Subcutaneous adipose tissue (tissue), 4 donors: ENCODE measurements around the gene DQX1. TPM values are rescaled to one million over a fixed set of nuclear protein-coding genes. Genes with fewer than 3 reads are reported as not detected.

Experiments used
- total RNA-seq, 4 donors: library from RNA; depleted of rRNA; stranded (reverse); fragments of >200 nt; gene quantifications; one replicate each; pipeline ENCODE4 v1.1.0, GENCODE V29; 2016
- TF ChIP-seq, protein P1 (sequence below): fragments of 450-650 bp; IDR thresholded peaks from one replicate; pipeline ENCODE4 v1.5.1; 2016; ENCODE audit warnings: low read depth, mild to moderate bottlenecking, control low read depth, antibody characterized with exemption, moderate library complexity

The DQX1 gene
- total RNA-seq, 4 donors from 2014 or later = not detected

DNA sequence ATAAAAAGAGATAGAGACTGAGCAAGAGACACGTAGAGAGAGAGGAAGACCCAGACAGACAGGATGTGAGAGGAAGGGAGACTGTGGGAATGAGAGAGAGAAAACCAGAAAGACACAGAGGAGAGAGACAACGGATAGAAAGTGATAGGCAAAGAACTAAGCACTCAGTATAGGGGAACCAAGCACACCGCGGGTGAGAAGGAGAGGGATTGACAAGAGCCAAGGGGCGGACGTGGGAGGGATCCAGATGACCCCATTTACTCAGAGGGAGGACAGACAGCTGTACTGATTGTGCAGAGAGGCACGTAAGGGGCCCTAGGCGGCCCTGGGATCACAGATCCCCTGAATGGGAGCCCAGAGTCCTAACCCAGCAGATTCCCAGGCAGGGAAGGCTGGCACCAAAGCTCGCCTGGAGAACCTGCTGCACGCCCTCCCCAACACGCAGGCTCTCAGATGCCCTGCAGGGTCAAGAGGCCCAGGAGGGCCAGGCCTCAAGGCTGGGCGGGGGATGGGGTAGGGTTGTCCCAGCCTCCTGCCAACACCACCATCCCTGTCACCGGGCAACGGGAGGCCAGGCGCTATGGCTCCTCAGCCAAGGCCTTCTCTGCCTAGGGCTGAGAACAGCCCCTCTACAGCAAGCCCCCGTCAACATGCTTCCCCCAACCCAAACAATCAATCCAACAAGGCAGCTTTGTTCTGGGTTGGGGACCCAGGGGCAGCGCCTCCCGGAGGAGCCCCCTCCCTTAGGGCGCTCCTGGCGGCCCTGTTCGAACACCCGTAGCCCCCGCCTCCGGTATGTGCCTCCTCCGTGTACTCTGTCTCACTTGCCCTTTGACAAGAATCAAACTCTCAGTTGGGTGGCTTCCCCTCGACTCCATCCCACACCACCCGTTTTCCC, 27.1 kb upstream of the DQX1 start:
- TF ChIP-seq, protein P1, sequence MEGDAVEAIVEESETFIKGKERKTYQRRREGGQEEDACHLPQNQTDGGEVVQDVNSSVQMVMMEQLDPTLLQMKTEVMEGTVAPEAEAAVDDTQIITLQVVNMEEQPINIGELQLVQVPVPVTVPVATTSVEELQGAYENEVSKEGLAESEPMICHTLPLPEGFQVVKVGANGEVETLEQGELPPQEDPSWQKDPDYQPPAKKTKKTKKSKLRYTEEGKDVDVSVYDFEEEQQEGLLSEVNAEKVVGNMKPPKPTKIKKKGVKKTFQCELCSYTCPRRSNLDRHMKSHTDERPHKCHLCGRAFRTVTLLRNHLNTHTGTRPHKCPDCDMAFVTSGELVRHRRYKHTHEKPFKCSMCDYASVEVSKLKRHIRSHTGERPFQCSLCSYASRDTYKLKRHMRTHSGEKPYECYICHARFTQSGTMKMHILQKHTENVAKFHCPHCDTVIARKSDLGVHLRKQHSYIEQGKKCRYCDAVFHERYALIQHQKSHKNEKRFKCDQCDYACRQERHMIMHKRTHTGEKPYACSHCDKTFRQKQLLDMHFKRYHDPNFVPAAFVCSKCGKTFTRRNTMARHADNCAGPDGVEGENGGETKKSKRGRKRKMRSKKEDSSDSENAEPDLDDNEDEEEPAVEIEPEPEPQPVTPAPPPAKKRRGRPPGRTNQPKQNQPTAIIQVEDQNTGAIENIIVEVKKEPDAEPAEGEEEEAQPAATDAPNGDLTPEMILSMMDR = no peak

GRCh38 chr2:74551942-74552913, 26.2 kb upstream of the DQX1 start:
- TF ChIP-seq, protein P1 = no peak

- TF ChIP-seq, protein P1 = no peak
These were observed 25.5 kb upstream of the DQX1 start for GRCh38 chr2:74551530-74551929.

- TF ChIP-seq, protein P1 = no peak
These were observed 24.2 kb upstream of the DQX1 start for GRCh38 chr2:74550231-74550630.

GRCh38 chr2:74548900-74549826, 23.1 kb upstream of the DQX1 start:
- TF ChIP-seq, protein P1 = no peak

GRCh38 chr2:74548285-74548899, 22.4 kb upstream of the DQX1 start:
- TF ChIP-seq, protein P1 = no peak
